ENCODE data around the gene YTHDF1.

DNA sequence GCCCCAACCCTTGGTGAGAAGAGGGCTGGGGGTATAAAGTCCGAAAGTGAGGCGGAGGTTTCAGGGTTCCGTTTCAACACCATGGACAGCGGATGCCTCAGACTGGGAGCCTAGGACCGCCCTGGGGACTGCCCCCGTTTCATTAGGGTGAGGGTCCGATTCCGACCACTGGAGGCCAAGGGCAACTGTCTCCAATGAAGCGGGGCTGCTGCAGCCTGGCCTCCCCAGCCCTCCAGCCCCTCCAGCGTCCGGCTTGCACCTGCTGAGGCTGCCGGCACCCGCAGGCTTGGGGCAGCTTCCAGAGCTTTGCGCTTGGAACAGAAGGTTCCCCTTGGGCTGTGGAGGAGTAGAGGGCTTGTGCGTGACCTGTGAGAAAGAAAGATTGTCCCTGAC lies 39.9 kb downstream of the YTHDF1 start:
- TF ChIP-seq, protein P1, sequence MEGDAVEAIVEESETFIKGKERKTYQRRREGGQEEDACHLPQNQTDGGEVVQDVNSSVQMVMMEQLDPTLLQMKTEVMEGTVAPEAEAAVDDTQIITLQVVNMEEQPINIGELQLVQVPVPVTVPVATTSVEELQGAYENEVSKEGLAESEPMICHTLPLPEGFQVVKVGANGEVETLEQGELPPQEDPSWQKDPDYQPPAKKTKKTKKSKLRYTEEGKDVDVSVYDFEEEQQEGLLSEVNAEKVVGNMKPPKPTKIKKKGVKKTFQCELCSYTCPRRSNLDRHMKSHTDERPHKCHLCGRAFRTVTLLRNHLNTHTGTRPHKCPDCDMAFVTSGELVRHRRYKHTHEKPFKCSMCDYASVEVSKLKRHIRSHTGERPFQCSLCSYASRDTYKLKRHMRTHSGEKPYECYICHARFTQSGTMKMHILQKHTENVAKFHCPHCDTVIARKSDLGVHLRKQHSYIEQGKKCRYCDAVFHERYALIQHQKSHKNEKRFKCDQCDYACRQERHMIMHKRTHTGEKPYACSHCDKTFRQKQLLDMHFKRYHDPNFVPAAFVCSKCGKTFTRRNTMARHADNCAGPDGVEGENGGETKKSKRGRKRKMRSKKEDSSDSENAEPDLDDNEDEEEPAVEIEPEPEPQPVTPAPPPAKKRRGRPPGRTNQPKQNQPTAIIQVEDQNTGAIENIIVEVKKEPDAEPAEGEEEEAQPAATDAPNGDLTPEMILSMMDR (conservative IDR thresholded peaks at IDR 0.05), result no peak
- no peak for TF ChIP-seq ZFX (IDR thresholded peaks at IDR 0.05)
